ENCODE measurements around the gene EML2. TPM values are rescaled to one million over a fixed set of nuclear protein-coding genes. Genes with fewer than 3 reads are reported as not detected.

EML2 gene
- total and polyA plus RNA-seq, 2 of the 4 experiments (the other 2 are of a cell fraction): 11.8 to 25.3 TPM

DNA sequence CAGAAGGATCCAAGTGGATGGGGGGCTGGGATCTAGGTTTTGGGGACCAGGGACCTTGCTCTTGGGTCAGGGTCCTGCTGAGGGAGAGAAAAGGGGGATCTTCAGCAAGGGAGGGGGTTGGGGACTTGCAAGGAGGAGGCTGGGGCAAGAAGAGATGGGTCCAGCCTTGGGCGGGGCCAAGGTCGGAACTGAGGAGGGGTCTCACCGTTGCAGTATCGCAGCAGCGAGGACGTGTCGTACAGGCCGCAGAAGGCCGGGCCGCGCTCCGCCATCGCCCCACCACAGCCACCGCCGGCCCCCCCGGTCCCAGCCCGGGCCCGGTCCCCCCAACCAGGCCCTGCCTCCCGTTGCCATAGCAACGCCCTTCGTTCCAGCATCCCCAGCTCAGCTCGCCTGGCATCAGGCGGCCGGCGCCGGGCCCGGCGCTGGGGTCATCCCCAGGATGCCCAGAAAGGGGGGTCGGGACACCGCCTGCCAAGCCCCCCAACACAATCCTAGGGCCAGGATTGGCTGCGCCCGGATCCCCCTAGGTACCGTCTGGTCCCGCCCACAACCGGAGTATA, 6.0 kb upstream of the EML2 start:
- ATAC-seq (ENCODE audit: low read depth): peak; percentile 3
- Histone ChIP-seq H2AFZ (replicated peaks; ENCODE audit: low read length, poor library complexity) (peak overlapping the region; percentile 84), H2BK15ac (ENCODE audit: low read depth, low read length) (no peak overlapping the region)

More for the DNA sequence above, 6.0 kb upstream of the EML2 start:
- Histone ChIP-seq H3K56ac (ENCODE audit: extremely low read depth, insufficient read depth, low read length) (no peak overlapping the region), H4K20me1 (ENCODE audit: insufficient read depth, low read length) (peaks cover 3% of the 10 kb centered on the region; the same call in 1 of the 2 replicates), H3K4me1 (ENCODE audit: control insufficient read depth, insufficient read depth, low read length) (peaks cover 10% of the 10 kb centered on the region), H3K4me3 (ENCODE audit: insufficient read depth, low read depth, low read length) (peak overlapping the region; percentile 44), H3K4ac (ENCODE audit: low read depth, low read length) (no peak overlapping the region), H3K4me2 (ENCODE audit: low read depth, low read length) (peak overlapping the region; percentile 67; the same call in 1 of the 2 replicates), H2AK5ac (ENCODE audit: low read depth, low read length) (peak overlapping the region; percentile 43; the same call in 1 of the 2 replicates), H3K36me3 (ENCODE audit: control insufficient read depth, insufficient read depth, low read length) (no peaks in the 10 kb centered on the region), H2BK5ac (ENCODE audit: low read depth, low read length, poor library complexity, severe bottlenecking) (no peak overlapping the region), H2AK9ac (replicated peaks; ENCODE audit: low read depth, low read length, poor library complexity) (no peak overlapping the region), H2BK20ac (ENCODE audit: low read depth, low read length) (no peak overlapping the region), H3K79me1 (ENCODE audit: low read depth in 1 of 2, low read length in 2 of 2) (0 out of 4 replicates have a peak, but pooled peaks cover 0 to 5% of the 10 kb centered on the region in 2 experiments), H4K5ac (ENCODE audit: low read depth, low read length) (no peak overlapping the region), H3K9me1 (ENCODE audit: insufficient read depth, low read length) (no peaks in the 10 kb centered on the region), H4K91ac (ENCODE audit: insufficient read depth, low read depth, low read length) (no peak overlapping the region), H3K18ac (ENCODE audit: low read depth, low read length) (no peak overlapping the region), H4K8ac (ENCODE audit: low read depth in 2 of 2, low read length in 2 of 2) (no peak overlapping the region), H3K23ac (ENCODE audit: low read depth, low read length) (no peak overlapping the region), H3K27me3 (ENCODE audit: control insufficient read depth, insufficient read depth, low read length) (no peaks in the 10 kb centered on the region; the same call in 1 of the 2 replicates), H3K14ac (replicated peaks; ENCODE audit: low read depth, low read length) (no peak overlapping the region), H3K27ac (ENCODE audit: insufficient read depth, low read length) (no peak overlapping the region), H3K9ac (ENCODE audit: low read depth, low read length) (no peak overlapping the region), H3K9me3 (ENCODE audit: control insufficient read depth, insufficient read depth, low read length) (no peaks in the 10 kb centered on the region), H2BK120ac (ENCODE audit: low read depth, low read length) (no peak overlapping the region)
- intact Hi-C loops (cut with micrococcal nuclease) (no loop called here), in situ Hi-C loops (cut with MboI; ENCODE audit: low sequenced_read_pairs) (loop anchor here (10.0 kb wide), 1 partner anchor 120 kb away; no protein-coding TSS in a partner anchor), dilution Hi-C loops (cut with HindIII; ENCODE audit: low sequenced_read_pairs, unreplicated experiment) (no loop called here)
- ChIA-PET CTCF (no interaction called here), POLR2A (ENCODE audit: unreplicated experiment) (no interaction called here)
- 13% methylated on average over 14 of the region's 35 CpGs; no CpG with 5 or more reads in 1 of the 2 experiments for WGBS, 2 experiments (ENCODE audit: extremely low coverage in 2 of 2, insufficient read length in 1 of 2)
- DNase-seq: no peak
- BruUV-seq (replicated peaks): no TSS peak
- TF ChIP-seq MXI1 (IDR thresholded peaks at IDR 0.05; ENCODE audit: borderline replicate concordance, low read depth, low read length): no peak
- no peak for TF ChIP-seq SMC3 (IDR thresholded peaks at IDR 0.05; ENCODE audit: low read depth, low read length)
- no peak for TF ChIP-seq RAD21 (IDR thresholded peaks at IDR 0.05; ENCODE audit: low read length)
- TF ChIP-seq MAFK (IDR thresholded peaks at IDR 0.05; ENCODE audit: low read depth, low read length): no peak
- no peak for TF ChIP-seq FOS (IDR thresholded peaks at IDR 0.05; ENCODE audit: low read depth, low read length)
- TF ChIP-seq, protein P1, sequence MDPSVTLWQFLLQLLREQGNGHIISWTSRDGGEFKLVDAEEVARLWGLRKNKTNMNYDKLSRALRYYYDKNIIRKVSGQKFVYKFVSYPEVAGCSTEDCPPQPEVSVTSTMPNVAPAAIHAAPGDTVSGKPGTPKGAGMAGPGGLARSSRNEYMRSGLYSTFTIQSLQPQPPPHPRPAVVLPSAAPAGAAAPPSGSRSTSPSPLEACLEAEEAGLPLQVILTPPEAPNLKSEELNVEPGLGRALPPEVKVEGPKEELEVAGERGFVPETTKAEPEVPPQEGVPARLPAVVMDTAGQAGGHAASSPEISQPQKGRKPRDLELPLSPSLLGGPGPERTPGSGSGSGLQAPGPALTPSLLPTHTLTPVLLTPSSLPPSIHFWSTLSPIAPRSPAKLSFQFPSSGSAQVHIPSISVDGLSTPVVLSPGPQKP (IDR thresholded peaks at IDR 0.05; ENCODE audit: borderline replicate concordance, low read depth, low read length): no peak
- no peak for TF ChIP-seq BHLHE40 (IDR thresholded peaks at IDR 0.05; ENCODE audit: low read depth, low read length)
- TF ChIP-seq, protein P2, sequence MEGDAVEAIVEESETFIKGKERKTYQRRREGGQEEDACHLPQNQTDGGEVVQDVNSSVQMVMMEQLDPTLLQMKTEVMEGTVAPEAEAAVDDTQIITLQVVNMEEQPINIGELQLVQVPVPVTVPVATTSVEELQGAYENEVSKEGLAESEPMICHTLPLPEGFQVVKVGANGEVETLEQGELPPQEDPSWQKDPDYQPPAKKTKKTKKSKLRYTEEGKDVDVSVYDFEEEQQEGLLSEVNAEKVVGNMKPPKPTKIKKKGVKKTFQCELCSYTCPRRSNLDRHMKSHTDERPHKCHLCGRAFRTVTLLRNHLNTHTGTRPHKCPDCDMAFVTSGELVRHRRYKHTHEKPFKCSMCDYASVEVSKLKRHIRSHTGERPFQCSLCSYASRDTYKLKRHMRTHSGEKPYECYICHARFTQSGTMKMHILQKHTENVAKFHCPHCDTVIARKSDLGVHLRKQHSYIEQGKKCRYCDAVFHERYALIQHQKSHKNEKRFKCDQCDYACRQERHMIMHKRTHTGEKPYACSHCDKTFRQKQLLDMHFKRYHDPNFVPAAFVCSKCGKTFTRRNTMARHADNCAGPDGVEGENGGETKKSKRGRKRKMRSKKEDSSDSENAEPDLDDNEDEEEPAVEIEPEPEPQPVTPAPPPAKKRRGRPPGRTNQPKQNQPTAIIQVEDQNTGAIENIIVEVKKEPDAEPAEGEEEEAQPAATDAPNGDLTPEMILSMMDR (conservative IDR thresholded peaks at IDR 0.05; ENCODE audit: low read depth, low read length): no peak
- no peak for TF ChIP-seq CHD1 (IDR thresholded peaks at IDR 0.05; ENCODE audit: low read depth, low read length)
- TF ChIP-seq MAZ (IDR thresholded peaks at IDR 0.05; ENCODE audit: borderline replicate concordance, low read depth, low read length): no peak
- TF ChIP-seq NFE2L2 (IDR thresholded peaks at IDR 0.05; ENCODE audit: low read depth, low read length): no peak
- no peak for TF ChIP-seq RFX5 (IDR thresholded peaks at IDR 0.05; ENCODE audit: low read depth, low read length)
- TF ChIP-seq, protein P3, sequence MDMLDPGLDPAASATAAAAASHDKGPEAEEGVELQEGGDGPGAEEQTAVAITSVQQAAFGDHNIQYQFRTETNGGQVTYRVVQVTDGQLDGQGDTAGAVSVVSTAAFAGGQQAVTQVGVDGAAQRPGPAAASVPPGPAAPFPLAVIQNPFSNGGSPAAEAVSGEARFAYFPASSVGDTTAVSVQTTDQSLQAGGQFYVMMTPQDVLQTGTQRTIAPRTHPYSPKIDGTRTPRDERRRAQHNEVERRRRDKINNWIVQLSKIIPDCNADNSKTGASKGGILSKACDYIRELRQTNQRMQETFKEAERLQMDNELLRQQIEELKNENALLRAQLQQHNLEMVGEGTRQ (IDR thresholded peaks at IDR 0.05; ENCODE audit: low read depth, low read length): no peak
- no peak for TF ChIP-seq POLR2A (IDR thresholded peaks at IDR 0.05; ENCODE audit: low read depth, low read length)
- TF ChIP-seq RCOR1 (IDR thresholded peaks at IDR 0.05; ENCODE audit: insufficient replicate concordance, low read length): no peak
- no peak for TF ChIP-seq CEBPB (IDR thresholded peaks at IDR 0.05; ENCODE audit: low read depth, low read length)
